H9 (cell line): ENCODE measurements around the gene TRMT1. TPM values are rescaled to one million over a fixed set of nuclear protein-coding genes. Genes with fewer than 3 reads are reported as not detected.

Experiments
- DNase-seq: peaks from one replicate; pipeline ENCODE4 v3.0.0-alpha.2; 2017
- H2AFZ ChIP-seq: one replicate; pipeline ENCODE4 v1.6.1; 2013; ENCODE audit warnings: mild to moderate bottlenecking, low read length, control low read depth, moderate library complexity
- H2AK5ac ChIP-seq: 2 replicates; pipeline ENCODE4 v1.6.1; 2013; ENCODE audit warnings: low read length, control low read depth, mixed read lengths; ENCODE audit not compliant: insufficient read length
- H2BK120ac ChIP-seq: one replicate; pipeline ENCODE4 v1.6.1; 2013; ENCODE audit warnings: low read depth, mild to moderate bottlenecking, low read length, control low read depth, inconsistent platforms; ENCODE audit not compliant: poor library complexity, severe bottlenecking
- H2BK12ac ChIP-seq: 2 replicates; pipeline ENCODE4 v1.6.1; 2013; ENCODE audit warnings: low read length, control low read depth, mixed read lengths, low read depth; ENCODE audit not compliant: insufficient read length
- H2BK15ac ChIP-seq: 2 replicates; pipeline ENCODE4 v1.6.1; 2013; ENCODE audit warnings: low read depth, low read length, control low read depth
- H2BK20ac ChIP-seq: one replicate; pipeline ENCODE4 v1.6.1; 2013; ENCODE audit warnings: low read depth, mild to moderate bottlenecking, low read length, control low read depth, inconsistent platforms; ENCODE audit not compliant: poor library complexity, severe bottlenecking
- H2BK5ac ChIP-seq: 2 replicates; pipeline ENCODE4 v1.6.1; 2013; ENCODE audit warnings: low read length, control low read depth, mixed read lengths; ENCODE audit not compliant: insufficient read length
- H3K14ac ChIP-seq: 2 replicates; pipeline ENCODE4 v1.6.1; 2013; ENCODE audit warnings: low read length, control low read depth; ENCODE audit not compliant: insufficient read depth
- H3K18ac ChIP-seq: 2 replicates; pipeline ENCODE4 v1.6.1; 2013; ENCODE audit warnings: low read depth, mild to moderate bottlenecking, mixed read lengths, low read length, control low read depth; ENCODE audit not compliant: insufficient read length
- H3K23ac ChIP-seq: 2 replicates; pipeline ENCODE4 v1.6.1; 2013; ENCODE audit warnings: low read length, control low read depth, mixed read lengths, low read depth; ENCODE audit not compliant: insufficient read length
- H3K23me2 ChIP-seq: 2 replicates; pipeline ENCODE4 v1.6.1; 2013; ENCODE audit warnings: low read depth, mild to moderate bottlenecking, mixed read lengths, low read length, control low read depth; ENCODE audit not compliant: insufficient read length, poor library complexity, severe bottlenecking
- H3K27ac ChIP-seq: 2 replicates; pipeline ENCODE4 v1.5.1; 2013; ENCODE audit warnings: low read length, control low read depth, mixed read lengths, low read depth; ENCODE audit not compliant: insufficient read length
- H3K27me3 ChIP-seq: 2 replicates; pipeline ENCODE4 v1.6.1; 2013; ENCODE audit warnings: low read length, control low read depth, inconsistent platforms; ENCODE audit not compliant: insufficient read depth
- H3K4ac ChIP-seq: 2 replicates; pipeline ENCODE4 v1.6.1; 2013; ENCODE audit warnings: low read depth, mild to moderate bottlenecking, control low read depth, inconsistent platforms, low read length, moderate library complexity
- H3K4me1 ChIP-seq: 2 replicates; pipeline ENCODE4 v1.6.1; 2013; ENCODE audit warnings: low read length, control low read depth, inconsistent platforms; ENCODE audit not compliant: insufficient read depth
- H3K4me2 ChIP-seq: 2 replicates; pipeline ENCODE4 v1.6.1; 2013; ENCODE audit warnings: low read length, control low read depth, mixed read lengths; ENCODE audit not compliant: insufficient read length, insufficient read depth
- H3K56ac ChIP-seq: 2 replicates; pipeline ENCODE4 v1.6.1; 2013; ENCODE audit warnings: low read depth, mild to moderate bottlenecking, mixed read lengths, low read length, control low read depth; ENCODE audit not compliant: insufficient read length
- H3K79me1 ChIP-seq: 2 replicates; pipeline ENCODE4 v1.6.1; 2013; ENCODE audit warnings: low read depth, mild to moderate bottlenecking, moderate library complexity, low read length, control low read depth, inconsistent platforms; ENCODE audit not compliant: insufficient read depth, poor library complexity, severe bottlenecking
- H3K79me2 ChIP-seq: 2 replicates; pipeline ENCODE4 v1.6.1; 2013; ENCODE audit warnings: low read length, control low read depth, inconsistent platforms; ENCODE audit not compliant: insufficient read depth
- H3K9ac ChIP-seq: 2 replicates; pipeline ENCODE4 v1.6.1; 2013; ENCODE audit warnings: low read length, control low read depth, mixed read lengths; ENCODE audit not compliant: insufficient read length; ENCODE audit errors: extremely low read depth
- H3K9me3 ChIP-seq: one replicate; pipeline ENCODE4 v1.6.1; 2013; ENCODE audit warnings: low read depth, low read length, inconsistent platforms; ENCODE audit not compliant: control insufficient read depth
- H3T11ph ChIP-seq: one replicate; pipeline ENCODE4 v1.6.1; 2013; ENCODE audit warnings: mild to moderate bottlenecking, low read length, control low read depth, inconsistent platforms
- H4K20me1 ChIP-seq: one replicate; pipeline ENCODE4 v1.6.1; 2013; ENCODE audit not compliant: control insufficient read depth, insufficient read length, insufficient read depth
- H4K5ac ChIP-seq: 2 replicates; pipeline ENCODE4 v1.6.1; 2013; ENCODE audit warnings: low read depth, mild to moderate bottlenecking, mixed read lengths, low read length, control low read depth; ENCODE audit not compliant: insufficient read length
- H4K8ac ChIP-seq: replicated peaks from 2 replicates; pipeline ENCODE4 v1.6.1; 2013; ENCODE audit warnings: low read length, control low read depth, mixed read lengths, low read depth; ENCODE audit not compliant: insufficient read length
- H4K91ac ChIP-seq: 2 replicates; pipeline ENCODE4 v1.6.1; 2013; ENCODE audit warnings: low read depth, mild to moderate bottlenecking, moderate library complexity, mixed read lengths, low read length, control low read depth; ENCODE audit not compliant: insufficient read length
- H3K27ac Mint-ChIP-seq, 3 experiments: 2 replicates in 2 of 3; 3 replicates in 1 of 3; pipeline ENCODE4 v1.8.0; 2020 to 2021; ENCODE audit warnings: mixed read lengths in 3 of 3, mild to moderate bottlenecking in 1 of 3, moderate library complexity in 1 of 3
- H3K27me3 Mint-ChIP-seq: 2 replicates; pipeline ENCODE4 v1.8.0; 2021; ENCODE audit warnings: low read depth, mild to moderate bottlenecking, moderate library complexity, mixed read lengths
- H3K36me3 Mint-ChIP-seq, 3 experiments: 2 replicates in 2 of 3; 3 replicates in 1 of 3; pipeline ENCODE4 v1.8.0; 2020 to 2021; ENCODE audit warnings: low read depth in 3 of 3, mixed read lengths in 3 of 3; ENCODE audit not compliant: insufficient read depth in 1 of 3
- H3K4me1 Mint-ChIP-seq, 2 experiments: 2 replicates each; pipeline ENCODE4 v1.8.0; 2020; ENCODE audit warnings: mixed read lengths in 2 of 2
- H3K4me3 Mint-ChIP-seq, 2 experiments: 2 replicates in 1 of 2; 3 replicates in 1 of 2; pipeline ENCODE4 v1.8.0; 2020 to 2021; ENCODE audit warnings: mild to moderate bottlenecking in 2 of 2, mixed read lengths in 2 of 2, moderate library complexity in 1 of 2
- H3K9me3 Mint-ChIP-seq, 2 experiments: 2 replicates in 1 of 2; 3 replicates in 1 of 2; pipeline ENCODE4 v1.8.0; 2020; ENCODE audit warnings: mild to moderate bottlenecking in 2 of 2, mixed read lengths in 2 of 2, moderate library complexity in 1 of 2
- WGBS: extraction: QIAGEN DNeasy Blood & Tissue Kit; methylation state at CpG from one replicate; pipeline ENCODE4 v1.1.7; 2013; ENCODE audit warnings: missing lambda C conversion rate, low lambda C conversion rate, mixed read lengths; ENCODE audit not compliant: insufficient read length; ENCODE audit errors: extremely low coverage; 5-methylcytosine and 5-hydroxymethylcytosine counted together
- total RNA-seq: library from RNA; stranded (reverse); gene quantifications from 2 replicates; pipeline ENCODE4 v1.2.1, GENCODE V29; 2021
- TF ChIP-seq, protein P1 (sequence below): fragments of 200-600 bp; sonication (generic); conservative IDR thresholded peaks from 3 replicates; pipeline ENCODE4 v1.8.0; 2021; ENCODE audit warnings: antibody characterized with exemption, mild to moderate bottlenecking

TRMT1 gene
- total RNA-seq, 1 experiment from 2014 or later: 95.7 TPM

- H2BK120ac ChIP-seq: peak overlapping the region; percentile 8
- no peak overlapping the region for H2AK5ac ChIP-seq
- peak overlapping the region; percentile 29 for H4K91ac ChIP-seq
- peaks cover 33 to 39% of the 10 kb centered on the region in 2 experiments for H3K4me1 Mint-ChIP-seq
- peak overlapping the region; percentile 72 for H3K4me2 ChIP-seq
- H3K27ac Mint-ChIP-seq: peak overlapping the region; percentile 100
- H3K4ac ChIP-seq: peak overlapping the region; percentile 12; the same call in 1 of the 2 replicates
- H4K20me1 ChIP-seq: no peaks in the 10 kb centered on the region
- no peaks in the 10 kb centered on the region for H3K27me3 ChIP-seq
- no peak overlapping the region for H4K5ac ChIP-seq
- peak; percentile 88 for DNase-seq
- no peak overlapping the region for H3T11ph ChIP-seq
- no peak overlapping the region for H2BK20ac ChIP-seq
- peak overlapping the region; percentile 69 for H3K9ac ChIP-seq
- H3K79me2 ChIP-seq: no peaks in the 10 kb centered on the region
- no peak overlapping the region for H3K23ac ChIP-seq
- peak overlapping the region; percentile 73 for H3K14ac ChIP-seq
- no peak overlapping the region for H2BK5ac ChIP-seq
- H3K4me1 ChIP-seq: peaks cover 7% of the 10 kb centered on the region; the same call in 1 of the 2 replicates
- no peaks in the 10 kb centered on the region for H3K36me3 Mint-ChIP-seq
- H3K79me1 ChIP-seq: no peaks in the 10 kb centered on the region
- no peak overlapping the region for H2AFZ ChIP-seq
- H3K27me3 Mint-ChIP-seq: no peaks in the 10 kb centered on the region
- no peaks in the 10 kb centered on the region for H3K9me3 Mint-ChIP-seq
- no peak overlapping the region for H4K8ac ChIP-seq
- peak overlapping the region; percentile 51 for H2BK12ac ChIP-seq
- H3K9me3 ChIP-seq: no peaks in the 10 kb centered on the region
- H3K27ac ChIP-seq: peak overlapping the region; percentile 84
- peak overlapping the region; percentile 64 to 81 for H3K4me3 Mint-ChIP-seq
- H3K56ac ChIP-seq: no peak overlapping the region
- H2BK15ac ChIP-seq: no peak overlapping the region
- TF ChIP-seq, protein P1, sequence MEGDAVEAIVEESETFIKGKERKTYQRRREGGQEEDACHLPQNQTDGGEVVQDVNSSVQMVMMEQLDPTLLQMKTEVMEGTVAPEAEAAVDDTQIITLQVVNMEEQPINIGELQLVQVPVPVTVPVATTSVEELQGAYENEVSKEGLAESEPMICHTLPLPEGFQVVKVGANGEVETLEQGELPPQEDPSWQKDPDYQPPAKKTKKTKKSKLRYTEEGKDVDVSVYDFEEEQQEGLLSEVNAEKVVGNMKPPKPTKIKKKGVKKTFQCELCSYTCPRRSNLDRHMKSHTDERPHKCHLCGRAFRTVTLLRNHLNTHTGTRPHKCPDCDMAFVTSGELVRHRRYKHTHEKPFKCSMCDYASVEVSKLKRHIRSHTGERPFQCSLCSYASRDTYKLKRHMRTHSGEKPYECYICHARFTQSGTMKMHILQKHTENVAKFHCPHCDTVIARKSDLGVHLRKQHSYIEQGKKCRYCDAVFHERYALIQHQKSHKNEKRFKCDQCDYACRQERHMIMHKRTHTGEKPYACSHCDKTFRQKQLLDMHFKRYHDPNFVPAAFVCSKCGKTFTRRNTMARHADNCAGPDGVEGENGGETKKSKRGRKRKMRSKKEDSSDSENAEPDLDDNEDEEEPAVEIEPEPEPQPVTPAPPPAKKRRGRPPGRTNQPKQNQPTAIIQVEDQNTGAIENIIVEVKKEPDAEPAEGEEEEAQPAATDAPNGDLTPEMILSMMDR: no peak; the same call in 2 of the 3 replicates
- peaks cover 15% of the 10 kb centered on the region for H3K23me2 ChIP-seq
- H3K18ac ChIP-seq: peak overlapping the region; percentile 76
- WGBS: no CpG with 5 or more reads among the region's 20 CpGs
Observed at GRCh38 chr19:13163609-13164342, 47.2 kb upstream of the TRMT1 start.
